GM06990 (cell line): ENCODE measurements around the gene ARID3A.
A peak's percentile ranks its signal among the peaks of the same experiment; 100 is the strongest.

Experiments
- DNase-seq: peaks from one replicate; pipeline ENCODE4 v3.0.0-alpha.2; 2011; ENCODE audit not compliant: insufficient read length; ENCODE audit errors: extremely low read depth
- H3K27me3 ChIP-seq: replicated peaks from 2 replicates; pipeline ENCODE4 v1.6.0; 2011; ENCODE audit warnings: low read length; ENCODE audit not compliant: control insufficient read depth, insufficient read depth
- H3K36me3 ChIP-seq: 2 replicates; pipeline ENCODE4 v1.5.1; 2011; ENCODE audit warnings: low read length; ENCODE audit not compliant: control insufficient read depth, insufficient read depth
- H3K4me3 ChIP-seq: replicated peaks from 2 replicates; pipeline ENCODE4 v1.5.1; 2011; ENCODE audit warnings: low read depth, mild to moderate bottlenecking, control low read depth, low read length
- CTCF ChIP-seq: IDR thresholded peaks from 2 replicates; pipeline ENCODE4 v1.5.1; 2011; ENCODE audit warnings: low read length, control low read depth, mild to moderate bottlenecking, inconsistent platforms; ENCODE audit not compliant: insufficient read depth, poor library complexity, severe bottlenecking

Gene ARID3A

GRCh38 chr19:940591-941291 is 14.9 kb downstream of the ARID3A start:
- H3K4me3 ChIP-seq = peak overlapping the region; percentile 51
- H3K27me3 ChIP-seq = no peaks in the 10 kb centered on the region
- no peak for DNase-seq
- TF ChIP-seq CTCF = no peak
- H3K36me3 ChIP-seq = peaks cover 36% of the 10 kb centered on the region

DNA sequence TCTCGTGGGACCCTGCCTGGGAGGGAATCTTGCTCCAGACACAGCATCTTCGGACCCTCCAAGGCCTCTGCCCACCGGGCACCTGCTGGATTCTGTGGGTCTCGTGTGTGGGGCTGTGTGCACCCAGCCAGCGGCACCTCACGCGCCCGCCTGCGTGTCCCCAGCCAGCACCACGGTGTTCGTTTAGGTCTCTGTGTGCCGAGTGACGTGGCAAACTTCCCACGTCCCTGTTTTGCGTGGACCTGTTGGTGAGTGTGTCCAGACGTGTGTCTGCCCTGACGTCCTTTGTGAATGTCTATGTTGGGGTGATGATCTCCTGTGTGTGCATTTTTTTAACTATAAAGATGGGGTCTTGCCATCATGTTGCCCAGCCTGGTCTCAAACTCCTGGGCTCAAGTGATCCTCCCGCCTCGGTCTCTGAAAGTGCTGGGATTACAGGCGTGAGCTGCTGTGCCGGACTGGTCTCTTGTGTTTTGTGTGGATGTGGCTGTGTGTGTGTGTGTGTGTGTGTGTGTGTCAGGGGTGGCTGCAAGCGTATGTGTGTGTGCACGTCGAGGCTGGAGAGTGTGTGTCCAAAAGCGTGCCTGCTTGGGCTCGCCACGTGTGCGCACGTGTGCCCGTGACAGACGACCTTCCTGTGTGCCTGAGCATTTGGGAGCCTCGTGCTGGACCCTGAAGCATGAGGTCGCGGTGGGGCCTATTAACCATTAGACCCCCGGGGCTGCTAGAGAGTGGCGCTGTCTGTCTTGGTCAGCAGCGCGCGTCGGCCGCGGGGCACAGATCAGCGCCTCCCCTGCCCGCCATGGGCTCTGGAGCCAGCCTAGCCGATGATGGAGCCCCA is 15.7 kb downstream of the ARID3A start:
- Histone ChIP-seq H3K4me3 (peak overlapping the region; percentile 51), H3K36me3 (peaks cover 35% of the 10 kb centered on the region), H3K27me3 (no peaks in the 10 kb centered on the region)
- DNase-seq = no peak
- TF ChIP-seq CTCF = no peak

DNA sequence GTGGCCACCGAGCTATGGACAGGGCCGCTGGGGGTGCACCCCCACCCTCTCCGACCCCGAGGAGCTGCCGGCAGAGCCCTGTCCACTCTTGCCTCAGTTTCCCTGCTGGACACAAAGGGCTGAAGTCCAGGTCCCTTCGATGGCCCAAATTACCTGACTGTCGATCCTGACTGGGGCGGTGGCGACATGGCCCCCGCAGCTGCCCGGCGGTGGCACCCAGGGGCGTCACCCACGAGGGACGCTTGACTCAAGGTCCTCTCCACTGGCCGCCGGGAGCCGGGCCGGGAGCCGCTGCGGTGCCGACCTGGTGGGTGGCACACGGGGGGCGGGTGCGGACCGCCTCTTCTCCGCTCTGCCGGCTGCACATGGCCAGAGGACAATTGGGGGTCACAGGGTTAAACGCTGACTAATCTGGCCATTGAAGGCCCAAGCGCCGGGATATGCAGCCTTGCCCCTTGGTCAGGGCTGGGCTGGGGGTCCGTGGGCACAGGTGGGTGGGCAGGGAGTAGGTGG is 16.4 kb downstream of the ARID3A start:
- Histone ChIP-seq H3K27me3 (no peaks in the 10 kb centered on the region), H3K36me3 (peaks cover 34% of the 10 kb centered on the region), H3K4me3 (no peak overlapping the region)
- DNase-seq = no peak
- no peak for TF ChIP-seq CTCF

DNA sequence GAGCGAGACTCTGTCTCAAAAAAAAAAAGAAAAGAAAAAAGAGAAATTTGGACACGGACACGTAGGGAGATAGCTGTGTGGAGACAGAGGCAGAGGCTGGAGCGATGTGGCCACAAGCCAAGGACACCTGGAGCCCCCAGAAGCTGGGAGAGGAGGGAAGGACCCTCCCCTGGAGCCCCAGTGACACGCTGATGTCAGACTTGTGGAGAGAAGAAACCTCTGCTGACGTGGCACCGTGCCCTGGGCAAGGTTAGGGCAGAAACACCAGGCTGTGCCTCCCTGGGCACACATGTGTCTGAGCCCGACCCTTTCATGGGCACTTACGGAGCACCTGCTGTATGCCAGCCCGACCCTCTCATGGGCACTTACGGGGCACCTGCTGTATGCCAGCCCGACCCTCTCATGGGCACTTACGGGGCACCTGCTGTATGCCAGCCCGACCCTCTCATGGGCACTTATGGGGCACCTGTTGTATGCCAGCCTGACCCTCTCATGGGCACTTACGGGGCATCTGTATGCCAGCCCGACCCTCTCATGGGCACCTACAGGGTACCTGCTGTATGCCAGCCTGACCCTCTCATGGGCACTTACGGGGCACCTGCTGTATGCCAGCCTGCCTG is 17.8 kb downstream of the ARID3A start:
- no peak for TF ChIP-seq CTCF
- DNase-seq = no peak
- no peak overlapping the region for H3K4me3 ChIP-seq
- H3K36me3 ChIP-seq = peaks cover 27% of the 10 kb centered on the region
- no peaks in the 10 kb centered on the region for H3K27me3 ChIP-seq

- no peak for DNase-seq
- no peak for TF ChIP-seq CTCF
- H3K36me3 ChIP-seq = peaks cover 27% of the 10 kb centered on the region
- H3K27me3 ChIP-seq = no peaks in the 10 kb centered on the region
- no peak overlapping the region for H3K4me3 ChIP-seq
Observed at GRCh38 chr19:944171-944567, 18.3 kb downstream of the ARID3A start.
